OCI-LY3 (cell line): ENCODE results near the gene DPP10.

Experiments
- H2AFZ ChIP-seq: fragments of 200-600, 300-600 bp; shearing (Covaris generic); 2 replicates; pipeline ENCODE4 v1.6.0; 2014; ENCODE audit warnings: antibody characterized with exemption, low read depth, low read length
- H3K27ac ChIP-seq: fragments of 200-600, 300-600 bp; sonication (generic); 2 replicates; pipeline ENCODE4 v1.5.1; 2014; ENCODE audit warnings: mild to moderate bottlenecking, low read length, moderate library complexity, mixed read lengths
- H3K27me3 ChIP-seq: fragments of 200-600, 300-600 bp; sonication (generic); 2 replicates; pipeline ENCODE4 v1.6.1; 2014; ENCODE audit warnings: low read depth, low read length, mixed read lengths
- H3K36me3 ChIP-seq: fragments of 200-600, 300-600 bp; sonication (generic); replicated peaks from 2 replicates; pipeline ENCODE3; 2014; ENCODE audit warnings: low read depth, low read length, mixed read lengths
- H3K4me1 ChIP-seq: fragments of 300-600, 200-600 bp; sonication (generic); 2 replicates; pipeline ENCODE4 v1.6.1; 2014; ENCODE audit warnings: low read length, mixed read lengths
- H3K4me2 ChIP-seq: fragments of 200-600, 300-600 bp; sonication (generic); 2 replicates; pipeline ENCODE4 v1.6.1; 2014; ENCODE audit warnings: low read length, mixed read lengths
- H3K4me3 ChIP-seq: fragments of 300-600, 200-600 bp; sonication (generic); 2 replicates; pipeline ENCODE4 v1.5.1; 2014; ENCODE audit warnings: antibody characterized with exemption, mild to moderate bottlenecking, low read length, moderate library complexity
- H3K79me2 ChIP-seq: fragments of 300-600, 200-600 bp; shearing (Covaris generic); 2 replicates; pipeline ENCODE4 v1.6.1; 2014; ENCODE audit warnings: mild to moderate bottlenecking, low read length, mixed read lengths
- H3K9ac ChIP-seq: fragments of 300-600, 200-600 bp; shearing (Covaris generic); 2 replicates; pipeline ENCODE4 v1.6.0; 2014; ENCODE audit warnings: mild to moderate bottlenecking, low read length, moderate library complexity
- H3K9me3 ChIP-seq: fragments of 200-600, 300-600 bp; shearing (Covaris generic); 2 replicates; pipeline ENCODE4 v1.6.1; 2014; ENCODE audit warnings: low read length, mixed read lengths; ENCODE audit not compliant: insufficient read depth
- H4K20me1 ChIP-seq: fragments of 200-600, 300-600 bp; sonication (generic); 2 replicates; pipeline ENCODE4 v1.6.1; 2016; ENCODE audit warnings: low read length, mixed read lengths; ENCODE audit not compliant: insufficient read depth
- EZH2phosphoT487 ChIP-seq: fragments of 200-600 bp; shearing (Covaris generic); IDR thresholded peaks from 2 replicates; pipeline ENCODE4 v1.6.1; 2018; ENCODE audit warnings: antibody characterized with exemption, mixed run types, low read depth
- TF ChIP-seq, protein P1 (sequence below): fragments of 200-600, 300-600 bp; sonication (generic); IDR thresholded peaks from 2 replicates; pipeline ENCODE4 v1.5.1; 2014; ENCODE audit warnings: antibody characterized with exemption, low read length, low read depth

DPP10 gene

DNA sequence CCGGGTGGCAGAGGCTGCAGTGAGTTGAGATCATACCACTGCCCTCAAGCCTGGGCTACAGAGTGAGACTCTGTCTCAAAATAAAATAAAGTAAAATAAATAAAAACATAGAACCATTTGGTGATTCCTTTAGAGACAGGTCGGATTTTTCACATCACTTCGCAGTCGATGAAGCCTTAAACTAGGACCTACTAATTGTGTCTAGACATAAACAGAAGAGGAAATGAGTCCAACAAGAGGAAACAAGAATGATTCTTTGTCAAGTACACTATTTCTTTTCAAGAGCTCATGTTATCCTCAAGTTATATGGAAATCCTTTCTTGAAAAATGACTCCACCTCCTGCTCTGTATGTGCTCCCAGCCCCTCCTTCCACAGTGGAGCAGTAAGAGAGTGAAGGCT is 758.9 kb downstream of the DPP10 start:
- H3K27ac ChIP-seq = no peak overlapping the region
- H3K9ac ChIP-seq = no peak overlapping the region
- H3K4me1 ChIP-seq = no peaks in the 10 kb centered on the region
- no peaks in the 10 kb centered on the region for H3K9me3 ChIP-seq
- H3K27me3 ChIP-seq = no peaks in the 10 kb centered on the region
- H3K36me3 ChIP-seq = no peaks in the 10 kb centered on the region
- no peak overlapping the region for H3K4me2 ChIP-seq
- TF ChIP-seq, protein P1, sequence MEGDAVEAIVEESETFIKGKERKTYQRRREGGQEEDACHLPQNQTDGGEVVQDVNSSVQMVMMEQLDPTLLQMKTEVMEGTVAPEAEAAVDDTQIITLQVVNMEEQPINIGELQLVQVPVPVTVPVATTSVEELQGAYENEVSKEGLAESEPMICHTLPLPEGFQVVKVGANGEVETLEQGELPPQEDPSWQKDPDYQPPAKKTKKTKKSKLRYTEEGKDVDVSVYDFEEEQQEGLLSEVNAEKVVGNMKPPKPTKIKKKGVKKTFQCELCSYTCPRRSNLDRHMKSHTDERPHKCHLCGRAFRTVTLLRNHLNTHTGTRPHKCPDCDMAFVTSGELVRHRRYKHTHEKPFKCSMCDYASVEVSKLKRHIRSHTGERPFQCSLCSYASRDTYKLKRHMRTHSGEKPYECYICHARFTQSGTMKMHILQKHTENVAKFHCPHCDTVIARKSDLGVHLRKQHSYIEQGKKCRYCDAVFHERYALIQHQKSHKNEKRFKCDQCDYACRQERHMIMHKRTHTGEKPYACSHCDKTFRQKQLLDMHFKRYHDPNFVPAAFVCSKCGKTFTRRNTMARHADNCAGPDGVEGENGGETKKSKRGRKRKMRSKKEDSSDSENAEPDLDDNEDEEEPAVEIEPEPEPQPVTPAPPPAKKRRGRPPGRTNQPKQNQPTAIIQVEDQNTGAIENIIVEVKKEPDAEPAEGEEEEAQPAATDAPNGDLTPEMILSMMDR = no peak
- TF ChIP-seq EZH2phosphoT487 = no peak
- no peak overlapping the region for H3K4me3 ChIP-seq
- no peaks in the 10 kb centered on the region for H3K79me2 ChIP-seq
- H2AFZ ChIP-seq = no peak overlapping the region
- H4K20me1 ChIP-seq = no peaks in the 10 kb centered on the region

DNA sequence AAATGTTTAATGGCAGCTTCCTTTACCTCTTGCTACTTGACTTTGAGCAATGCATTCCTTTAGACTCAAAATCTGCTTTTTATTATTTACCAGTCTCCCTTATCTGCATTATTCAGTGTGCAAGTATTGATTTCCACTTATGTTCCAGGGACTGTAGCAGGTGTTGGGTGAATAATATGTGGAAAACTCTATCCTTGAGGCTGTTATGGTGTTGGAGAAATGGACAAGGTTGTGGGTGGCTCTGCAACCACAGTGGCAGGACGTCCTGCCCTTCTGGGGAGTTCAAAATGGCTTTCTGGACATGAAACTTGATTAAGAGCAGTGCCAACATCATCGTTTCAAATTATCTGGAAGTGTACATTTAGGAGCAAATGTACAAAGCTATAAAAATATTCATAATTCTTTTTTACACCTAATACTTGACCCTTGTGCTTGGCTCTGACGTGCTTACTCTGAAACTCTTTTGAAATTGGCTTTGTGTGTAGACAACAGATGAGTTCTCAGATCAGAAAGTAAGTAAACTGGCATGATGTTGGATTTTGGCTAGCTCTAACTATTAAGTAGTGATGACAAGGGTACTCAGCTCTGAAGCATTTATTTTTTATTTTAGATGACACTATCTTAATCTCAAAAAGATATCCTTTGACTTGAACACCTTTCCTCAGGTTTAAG is 766.2 kb downstream of the DPP10 start:
- Histone ChIP-seq H4K20me1 (no peaks in the 10 kb centered on the region), H3K27ac (no peak overlapping the region)

DNA sequence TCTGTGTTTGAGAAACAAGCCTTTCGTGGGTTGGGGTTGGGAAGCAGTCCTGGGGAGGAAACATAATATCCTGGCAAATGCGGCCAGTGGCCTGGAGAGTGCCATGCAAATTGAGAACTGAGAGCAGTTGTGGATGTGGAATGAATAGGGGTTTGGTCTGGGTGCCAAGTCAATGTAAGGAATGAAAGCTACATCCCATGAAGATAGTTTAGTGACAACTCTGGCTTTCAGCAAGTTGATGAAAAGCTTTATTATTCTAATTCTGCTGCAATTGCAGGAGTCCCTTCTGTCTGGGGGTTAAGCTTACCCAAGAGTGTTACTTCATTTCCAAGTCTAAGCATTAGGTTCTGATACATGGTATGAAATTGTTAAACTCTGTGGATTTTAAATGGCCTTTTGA is 771.6 kb downstream of the DPP10 start:
- Histone ChIP-seq H3K27ac (no peak overlapping the region), H3K4me1 (no peaks in the 10 kb centered on the region), H3K9ac (no peak overlapping the region), H3K27me3 (no peaks in the 10 kb centered on the region), H3K79me2 (no peaks in the 10 kb centered on the region), H3K36me3 (no peaks in the 10 kb centered on the region), H2AFZ (no peak overlapping the region), H3K9me3 (no peaks in the 10 kb centered on the region), H3K4me2 (no peak overlapping the region), H4K20me1 (no peaks in the 10 kb centered on the region), H3K4me3 (no peak overlapping the region)
- TF ChIP-seq EZH2phosphoT487 = no peak
- TF ChIP-seq, protein P1 = no peak

More for the DNA sequence above, 766.2 kb downstream of the DPP10 start:
- TF ChIP-seq EZH2phosphoT487 = no peak
- TF ChIP-seq, protein P1 = no peak
- H3K27me3 ChIP-seq = no peaks in the 10 kb centered on the region
- H3K9ac ChIP-seq = no peak overlapping the region
- H3K4me1 ChIP-seq = no peaks in the 10 kb centered on the region
- no peak overlapping the region for H3K4me2 ChIP-seq
- no peaks in the 10 kb centered on the region for H3K9me3 ChIP-seq
- no peaks in the 10 kb centered on the region for H3K79me2 ChIP-seq
- H2AFZ ChIP-seq = no peak overlapping the region
- H3K36me3 ChIP-seq = no peaks in the 10 kb centered on the region
- no peak overlapping the region for H3K4me3 ChIP-seq

DNA sequence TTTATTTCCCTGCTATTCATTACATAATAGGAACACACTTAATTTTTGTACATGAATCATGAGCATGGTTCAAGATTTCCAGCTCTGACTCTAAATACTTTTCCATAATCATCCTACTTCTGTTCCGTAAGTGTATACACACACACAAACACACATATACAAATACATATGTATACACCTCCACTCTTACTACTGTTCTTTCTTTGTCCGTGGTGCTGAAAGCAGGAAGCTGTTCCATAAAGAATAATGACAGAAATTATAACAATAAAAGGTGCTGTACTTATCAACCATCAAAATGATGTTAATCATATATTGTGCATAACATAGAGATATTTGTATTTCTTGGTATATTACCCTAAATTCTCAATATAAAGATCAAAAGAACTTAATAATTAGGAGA is 776.9 kb downstream of the DPP10 start:
- H2AFZ ChIP-seq = no peak overlapping the region

More for the DNA sequence above, 776.9 kb downstream of the DPP10 start:
- Histone ChIP-seq H3K36me3 (no peaks in the 10 kb centered on the region), H3K9me3 (no peaks in the 10 kb centered on the region), H3K27ac (no peak overlapping the region), H4K20me1 (no peaks in the 10 kb centered on the region), H3K79me2 (no peaks in the 10 kb centered on the region), H3K9ac (no peak overlapping the region), H3K27me3 (no peaks in the 10 kb centered on the region), H3K4me2 (no peak overlapping the region), H3K4me1 (no peaks in the 10 kb centered on the region), H3K4me3 (no peak overlapping the region)
- TF ChIP-seq, protein P1 = no peak
- no peak for TF ChIP-seq EZH2phosphoT487
